Gastrocnemius medialis (tissue), 4 donors: ENCODE results near the gene SNRPE. TPM values are rescaled to one million over a fixed set of nuclear protein-coding genes. Genes with fewer than 3 reads are reported as not detected.
"Not testable (repeated sequence)": the region's sequence is repeated elsewhere in the genome, so short reads cannot be mapped to it uniquely, and the experiment has no call there.

Experiments used
- ATAC-seq, 2 donors: fragments of 150-250 bp; one replicate each; pipeline ENCODE4 v1.9.1; 2016
- DNase-seq, 2 donors: peaks; one replicate each; pipeline ENCODE4 v3.0.0-alpha.2; 2019
- H3K27ac ChIP-seq, 4 donors: fragments of 200-600 bp; sonication (generic); 1 replicate in 1 of 4; 2 replicates in 3 of 4; pipeline ENCODE4 v1.5.1; 2016 to 2018; ENCODE audit warnings: mild to moderate bottlenecking in 2 of 4, moderate library complexity in 1 of 4
- H3K27me3 ChIP-seq, 3 donors: fragments of 200-600 bp; sonication (generic) in 2 of 3; 1 replicate in 1 of 3; 2 replicates in 2 of 3; pipeline versions ENCODE4 v1.5.1 to v1.6.0; 2016 to 2019; ENCODE audit warnings: mild to moderate bottlenecking in 1 of 3, moderate library complexity in 1 of 3
- H3K36me3 ChIP-seq, 2 donors: fragments of 200-600 bp; sonication (generic) in 1 of 2; one replicate each; pipeline ENCODE4 v1.5.1; 2017 to 2018
- H3K4me1 ChIP-seq, 2 donors: fragments of 200-600 bp; sonication (generic) in 1 of 2; one replicate each; pipeline ENCODE4 v1.5.1; 2016 to 2017; ENCODE audit warnings: mild to moderate bottlenecking in 2 of 2
- H3K4me3 ChIP-seq, 4 donors: fragments of 200-600 bp; sonication (generic) in 3 of 4; 1 replicate in 1 of 4; 2 replicates in 3 of 4; pipeline ENCODE4 v1.5.1; 2016 to 2019; ENCODE audit warnings: mild to moderate bottlenecking in 2 of 4
- H3K9me3 ChIP-seq, 3 donors: fragments of 200-600 bp; sonication (generic) in 2 of 3; 1 replicate in 1 of 3; 2 replicates in 2 of 3; pipeline ENCODE4 v1.5.1; 2016 to 2019
- CTCF ChIP-seq, 5 experiments: fragments of 450-650 bp in 3 of 5; fragments of 200-600 bp in 2 of 5; sonication (generic) in 2 of 5; IDR thresholded peaks in 4 of 5; conservative IDR thresholded peaks in 1 of 5; 1 replicate in 4 of 5; 2 replicates in 1 of 5; pipeline ENCODE4 v1.5.1; 2016 to 2019; ENCODE audit warnings: antibody characterized with exemption in 5 of 5, mild to moderate bottlenecking in 3 of 5, moderate library complexity in 3 of 5
- POLR2A ChIP-seq, 2 donors: fragments of 450-650 bp; IDR thresholded peaks; one replicate each; pipeline ENCODE4 v1.6.1; 2017; ENCODE audit warnings: antibody characterized with exemption in 2 of 2, mild to moderate bottlenecking in 2 of 2, moderate library complexity in 2 of 2
- in situ Hi-C, 4 donors: fragments of 200-750 bp; cut with MboI; loops; one replicate each; pipeline versions ENCODE4 v1.15.0 to v1.8.0; 2017; ENCODE audit warnings: low sequenced_read_pairs in 4 of 4
- intact Hi-C: fragments of 100-400 bp; cut with DNase I; formaldehyde crosslinking; loops from one replicate; pipeline ENCODE4 v1.15.1; 2023; ENCODE audit warnings: low total_unique reads
- total RNA-seq, 4 donors: library from RNA; depleted of rRNA; stranded (reverse); fragments of >200 nt; gene quantifications; one replicate each; pipeline versions ENCODE4 v1.1.0 to v1.2.3, GENCODE V29; 2016

SNRPE gene
- total RNA-seq, 4 donors from 2014 or later = 23.7 to 39.1 (median 30.5) TPM

GRCh38 chr1:203839081-203839480 is 22.3 kb upstream of the SNRPE start:
- no peak overlapping the region for H3K27ac ChIP-seq
- H3K9me3 ChIP-seq = no peaks in the 10 kb centered on the region
- H3K4me3 ChIP-seq = no peak overlapping the region
- H3K36me3 ChIP-seq = peaks cover 0 to 91% of the 10 kb centered on the region in 2 donors
- no peak for DNase-seq
- H3K27me3 ChIP-seq = no peaks in the 10 kb centered on the region
- no peak for TF ChIP-seq CTCF (IDR thresholded peaks at IDR 0.05 in 4 of 5, conservative IDR thresholded peaks at IDR 0.05 in 1 of 5)
- intact Hi-C loops = no loop called here
- H3K4me1 ChIP-seq = no peaks in the 10 kb centered on the region
- ATAC-seq = no peak
- in situ Hi-C loops = loop anchor here in 1 of 4 donors (25.0 kb wide), 1 partner anchor 548 kb away; no protein-coding TSS in a partner anchor

- Histone ChIP-seq H3K27ac (no peak overlapping the region), H3K9me3 (no peaks in the 10 kb centered on the region), H3K4me1 (no peaks in the 10 kb centered on the region), H3K36me3 (peaks cover 0 to 88% of the 10 kb centered on the region in 2 donors), H3K27me3 (no peaks in the 10 kb centered on the region), H3K4me3 (no peak overlapping the region)
- TF ChIP-seq POLR2A (IDR thresholded peaks at IDR 0.05) (no peak), CTCF (IDR thresholded peaks at IDR 0.05 in 4 of 5, conservative IDR thresholded peaks at IDR 0.05 in 1 of 5) (no peak)
- DNase-seq (no peak), ATAC-seq (no peak)
- intact Hi-C loops = no loop called here
- in situ Hi-C loops = loop anchor here in 1 of 4 donors (25.0 kb wide), 1 partner anchor 547 kb away; no protein-coding TSS in a partner anchor
These were observed 21.1 kb upstream of the SNRPE start for GRCh38 chr1:203840208-203840808.

- ATAC-seq = no peak
- no peaks in the 10 kb centered on the region for H3K27me3 ChIP-seq
- in situ Hi-C loops = loop anchor here in 1 of 4 donors (25.0 kb wide), 1 partner anchor 545 kb away; no protein-coding TSS in a partner anchor
- H3K27ac ChIP-seq = no peak overlapping the region
- TF ChIP-seq POLR2A (IDR thresholded peaks at IDR 0.05) (no peak), CTCF (IDR thresholded peaks at IDR 0.05 in 4 of 5, conservative IDR thresholded peaks at IDR 0.05 in 1 of 5) (no peak)
- H3K36me3 ChIP-seq = peaks cover 0 to 85% of the 10 kb centered on the region in 2 donors
- H3K9me3 ChIP-seq = no peaks in the 10 kb centered on the region
- no peak for DNase-seq
- H3K4me1 ChIP-seq = no peaks in the 10 kb centered on the region
- intact Hi-C loops = no loop called here
- no peak overlapping the region for H3K4me3 ChIP-seq
These were observed 18.9 kb upstream of the SNRPE start for GRCh38 chr1:203842559-203842876.

- intact Hi-C loops = no loop called here
- DNase-seq = no peak
- H3K27me3 ChIP-seq = no peaks in the 10 kb centered on the region
- H3K9me3 ChIP-seq = no peaks in the 10 kb centered on the region
- TF ChIP-seq CTCF (IDR thresholded peaks at IDR 0.05 in 4 of 5, conservative IDR thresholded peaks at IDR 0.05 in 1 of 5) (no peak), POLR2A (IDR thresholded peaks at IDR 0.05) (no peak)
- H3K4me1 ChIP-seq = no peaks in the 10 kb centered on the region
- H3K36me3 ChIP-seq = peaks cover 4 to 85% of the 10 kb centered on the region in 2 donors
- in situ Hi-C loops = loop anchor here in 1 of 4 donors (25.0 kb wide), 1 partner anchor 544 kb away; no protein-coding TSS in a partner anchor
- no peak for ATAC-seq
- peak overlapping the region in 1 of 4 donors; percentile 16 for H3K27ac ChIP-seq
- no peak overlapping the region for H3K4me3 ChIP-seq
These were observed 18.0 kb upstream of the SNRPE start for GRCh38 chr1:203843435-203843834.

- H3K4me3 ChIP-seq, H3K27ac ChIP-seq, H3K9me3 ChIP-seq, H3K4me1 ChIP-seq, ATAC-seq, intact Hi-C loops, DNase-seq, H3K27me3 ChIP-seq: not testable (repeated sequence)
- in situ Hi-C loops = loop anchor here in 3 of 4 donors (25.0 kb wide), 3 partner anchors 509 to 659 kb away; partner anchors contain the start of genes MDM4 (in 1 of the 3) and PLEKHA6 (in 1 of the 3)
- peaks cover 12 to 60% of the 10 kb centered on the region in 2 donors for H3K36me3 ChIP-seq
These were observed 8.3 kb upstream of the SNRPE start for GRCh38 chr1:203853112-203853511.
